CD4-positive, alpha-beta T cell (primary cell): Measurements from ENCODE around the gene TSPAN18. TPM values are rescaled to one million over a fixed set of nuclear protein-coding genes. Genes with fewer than 3 reads are reported as not detected.
A peak's percentile ranks its signal among the peaks of the same experiment; 100 is the strongest.

Experiments used
- ATAC-seq: fragments of 200-7000 bp; cut with Tn5 transposase; one replicate; pipeline ENCODE4 v1.10.0; 2022; ENCODE audit warnings: mild to moderate bottlenecking; ENCODE audit not compliant: poor library complexity
- CTCF ChIA-PET: fragments of 350-600 bp; sonication (Branson Sonifier 250); formaldehyde crosslinking; loops from one replicate; lab custom pipeline; 2021; ENCODE audit warnings: antibody characterized with exemption, inconsistent platforms; lab: Charles Lee
- POLR2A ChIA-PET: fragments of 350-600 bp; sonication (Branson Sonifier 250); formaldehyde crosslinking; loops from one replicate; lab custom pipeline; 2021; ENCODE audit warnings: antibody characterized with exemption, inconsistent platforms; lab: Charles Lee
- DNase-seq, 14 experiments: peaks; one replicate each; pipeline ENCODE4 v3.0.0-alpha.2; 2013 to 2020; ENCODE audit warnings: mixed read lengths in 2 of 14
- H3K27ac ChIP-seq, 2 donors: one replicate each; pipeline versions ENCODE4 v1.5.1 to v1.7.0; 2013; ENCODE audit warnings: low read length in 2 of 2, low read depth in 1 of 2, mild to moderate bottlenecking in 1 of 2
- H3K27me3 ChIP-seq, 2 experiments: 1 replicate in 1 of 2; 2 replicates in 1 of 2; pipeline versions ENCODE4 v1.6.1 to v1.7.0; 2013; ENCODE audit warnings: low read length in 2 of 2, control low read depth in 1 of 2, mild to moderate bottlenecking in 1 of 2, moderate library complexity in 1 of 2; ENCODE audit not compliant: insufficient read depth in 2 of 2, control insufficient read depth in 1 of 2
- H3K36me3 ChIP-seq: one replicate; pipeline ENCODE4 v1.6.1; 2013; ENCODE audit warnings: low read length, control low read depth; ENCODE audit not compliant: insufficient read depth
- H3K4me1 ChIP-seq: one replicate; pipeline ENCODE4 v1.6.1; 2013; ENCODE audit warnings: low read length, control low read depth; ENCODE audit not compliant: insufficient read depth
- H3K4me3 ChIP-seq: one replicate; pipeline ENCODE4 v1.5.1; 2013; ENCODE audit warnings: mild to moderate bottlenecking, low read length, moderate library complexity
- H3K9me3 ChIP-seq, 2 experiments: 1 replicate in 1 of 2; 2 replicates in 1 of 2; pipeline versions ENCODE4 v1.6.1 to v1.7.0; 2013; ENCODE audit warnings: low read length in 2 of 2, mild to moderate bottlenecking in 2 of 2, control low read depth in 1 of 2, moderate library complexity in 1 of 2; ENCODE audit not compliant: control insufficient read depth in 1 of 2, insufficient read depth in 1 of 2
- H3K27ac Mint-ChIP-seq: one replicate; pipeline ENCODE4 v1.8.0; 2020; ENCODE audit warnings: mixed read lengths
- H3K27me3 Mint-ChIP-seq: one replicate; pipeline ENCODE4 v1.8.0; 2021; ENCODE audit warnings: mixed read lengths
- H3K36me3 Mint-ChIP-seq: one replicate; pipeline ENCODE4 v1.8.0; 2021; ENCODE audit warnings: low read depth, mixed read lengths
- H3K4me1 Mint-ChIP-seq: one replicate; pipeline ENCODE4 v1.8.0; 2021; ENCODE audit warnings: low read depth, mixed read lengths
- H3K4me3 Mint-ChIP-seq: one replicate; pipeline ENCODE4 v1.8.0; 2020; ENCODE audit warnings: mild to moderate bottlenecking, mixed read lengths
- H3K9me3 Mint-ChIP-seq: one replicate; pipeline ENCODE4 v1.8.0; 2020; ENCODE audit warnings: mixed read lengths
- CTCF ChIP-seq: fragments of 200-600 bp; IDR thresholded peaks from one replicate; pipeline ENCODE4 v1.8.0; 2022; ENCODE audit warnings: antibody characterized with exemption, mild to moderate bottlenecking
- intact Hi-C, 2 experiments: fragments of 100-400 bp; cut with DNase I in 1 of 2; cut with micrococcal nuclease in 1 of 2; formaldehyde crosslinking; loops; one replicate each; pipeline versions ENCODE4 v1.15.1 to v1.9.0; 2023 to 2025; cut with DNase I, micrococcal nuclease
- total RNA-seq, 174 experiments: library from RNA in 2 of 174; stranded (reverse) in 2 of 174; gene quantifications; one replicate each; pipeline ENCODE4 v1.2.3 and lab custom pipeline; 2021 to 2026

Gene TSPAN18
- total RNA-seq, 2 experiments from 2014 or later: 23.0 to 25.3 TPM

GRCh38 chr11:44949160-44950030, 222.6 kb downstream of the TSPAN18 start:
- peaks cover 22% of the 10 kb centered on the region for H3K4me1 ChIP-seq
- DNase-seq (peak in 7 of 14 experiments; percentile 14 to 62 (median 40)), ATAC-seq (peak; percentile 41)
- H3K27ac ChIP-seq: no peak overlapping the region
- Mint-ChIP-seq H3K9me3 (no peaks in the 10 kb centered on the region), H3K4me1 (peaks cover 5% of the 10 kb centered on the region), H3K27me3 (no peaks in the 10 kb centered on the region), H3K36me3 (no peaks in the 10 kb centered on the region), H3K4me3 (peak overlapping the region; percentile 89), H3K27ac (peak overlapping the region; percentile 27)
- ChIA-PET CTCF (no interaction called here), POLR2A (interaction anchor here (0.7 to 1.4 kb wide), 2 partner anchors 130 to 153 kb away, joined by 3 to 4 read pairs; no protein-coding TSS in a partner anchor)
- peak overlapping the region; percentile 71 for H3K4me3 ChIP-seq
- TF ChIP-seq CTCF: peak; percentile 57
- H3K36me3 ChIP-seq: no peaks in the 10 kb centered on the region
- no peaks in the 10 kb centered on the region for H3K9me3 ChIP-seq
- H3K27me3 ChIP-seq: no peaks in the 10 kb centered on the region
- intact Hi-C loops: no loop called here

GRCh38 chr11:44950031-44950624, 223.4 kb downstream of the TSPAN18 start:
- Mint-ChIP-seq H3K27ac (no peak overlapping the region), H3K4me3 (peak overlapping the region; percentile 73), H3K36me3 (no peaks in the 10 kb centered on the region), H3K27me3 (no peaks in the 10 kb centered on the region), H3K4me1 (peaks cover 5% of the 10 kb centered on the region), H3K9me3 (no peaks in the 10 kb centered on the region)
- H3K36me3 ChIP-seq: no peaks in the 10 kb centered on the region
- no peaks in the 10 kb centered on the region for H3K27me3 ChIP-seq
- H3K9me3 ChIP-seq: no peaks in the 10 kb centered on the region
- H3K4me1 ChIP-seq: peaks cover 26% of the 10 kb centered on the region
- ChIA-PET POLR2A (interaction anchor here (0.6 to 1.4 kb wide), 3 partner anchors 129 to 152 kb away, joined by 3 to 4 read pairs (median 3); no protein-coding TSS in a partner anchor), CTCF (no interaction called here)
- ATAC-seq (no peak), DNase-seq (peak in 5 of 14 experiments; percentile 30 to 49 (median 47))
- TF ChIP-seq CTCF: no peak
- H3K4me3 ChIP-seq: peak overlapping the region; percentile 71
- intact Hi-C loops: no loop called here
- H3K27ac ChIP-seq: no peak overlapping the region

- no peaks in the 10 kb centered on the region for H3K27me3 Mint-ChIP-seq
- intact Hi-C loops: no loop called here
- Histone ChIP-seq H3K36me3 (no peaks in the 10 kb centered on the region), H3K4me1 (peaks cover 26% of the 10 kb centered on the region), H3K9me3 (no peaks in the 10 kb centered on the region), H3K27me3 (no peaks in the 10 kb centered on the region), H3K27ac (no peak within 1 kb of the TSS), H3K4me3 (peak within 1 kb of the TSS; percentile 71)
- no peaks in the 10 kb centered on the region for H3K36me3 Mint-ChIP-seq
- peaks cover 5% of the 10 kb centered on the region for H3K4me1 Mint-ChIP-seq
- peak within 1 kb of the TSS; percentile 87 for H3K4me3 Mint-ChIP-seq
- POLR2A ChIA-PET: interaction anchor here (0.6 to 1.4 kb wide), 2 partner anchors 129 to 140 kb away, joined by 3 read pairs; no protein-coding TSS in a partner anchor
- ATAC-seq: peak; percentile 74
- CTCF ChIA-PET: no interaction called here
- peak; percentile 19 to 80 (median 48) for DNase-seq
- no peaks in the 10 kb centered on the region for H3K9me3 Mint-ChIP-seq
- no peak within 1 kb of the TSS for H3K27ac Mint-ChIP-seq
- peak; percentile 51 for TF ChIP-seq CTCF
These were observed 224.1 kb downstream of the TSPAN18 start, which contains the start of gene TP53I11 for GRCh38 chr11:44950625-44951476. TSS of gene TP53I11 (minus strand) at chr11:44950883. CDS start at chr11:44938335, 12,548 bp downstream.
